ENCODE results near the gene KDM2B. TPM values are rescaled to one million over a fixed set of nuclear protein-coding genes. Genes with fewer than 3 reads are reported as not detected.

KDM2B gene
- total RNA-seq, 1 experiment from 2014 or later, result 39.1 TPM

DNA sequence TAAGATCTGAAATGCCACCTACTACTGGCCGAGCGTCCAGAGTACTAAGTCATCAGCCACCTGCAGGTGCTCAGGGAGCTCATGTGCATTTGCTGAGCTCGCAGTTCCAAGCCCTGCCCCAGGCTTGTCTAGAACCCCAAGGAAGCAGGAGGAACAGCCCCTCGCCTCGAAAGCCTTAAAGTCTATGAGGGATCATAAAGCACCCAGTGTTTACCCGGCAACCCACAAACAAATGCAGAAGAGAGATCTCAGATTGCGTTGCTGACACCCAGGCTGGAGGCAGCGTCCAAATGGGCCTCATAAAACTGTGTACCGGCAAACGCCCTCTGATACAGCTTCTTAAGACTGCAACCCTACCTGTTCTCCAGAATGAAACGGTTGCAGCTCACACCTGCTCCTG, 6.8 kb downstream of the KDM2B start:
- H3K27me3 ChIP-seq (ENCODE audit: low read length), result no peaks in the 10 kb centered on the region
- H3K4me3 ChIP-seq (ENCODE audit: low read length), result no peak overlapping the region
- no peaks in the 10 kb centered on the region for H4K20me1 ChIP-seq (ENCODE audit: insufficient read depth, low read depth, low read length)
- H3K9ac ChIP-seq (ENCODE audit: low read length), result no peak overlapping the region
- H2AFZ ChIP-seq (ENCODE audit: low read length), result no peak overlapping the region
- H3K9me2 ChIP-seq (replicated peaks; ENCODE audit: insufficient read depth, low read length), result no peaks in the 10 kb centered on the region
- H3K9me3 ChIP-seq (ENCODE audit: low read length), result no peaks in the 10 kb centered on the region
- H3K36me3 ChIP-seq (ENCODE audit: insufficient read depth, low read length), result no peaks in the 10 kb centered on the region
- H3K4me2 ChIP-seq (ENCODE audit: low read depth, low read length, poor library complexity, severe bottlenecking), result no peak overlapping the region
- peaks cover 20% of the 10 kb centered on the region for H3K4me1 ChIP-seq (ENCODE audit: low read length)
- H3K27ac ChIP-seq (ENCODE audit: low read length), result no peak overlapping the region
- DNase-seq, result no peak
- H3K79me2 ChIP-seq (ENCODE audit: low read length), result no peaks in the 10 kb centered on the region

DNA sequence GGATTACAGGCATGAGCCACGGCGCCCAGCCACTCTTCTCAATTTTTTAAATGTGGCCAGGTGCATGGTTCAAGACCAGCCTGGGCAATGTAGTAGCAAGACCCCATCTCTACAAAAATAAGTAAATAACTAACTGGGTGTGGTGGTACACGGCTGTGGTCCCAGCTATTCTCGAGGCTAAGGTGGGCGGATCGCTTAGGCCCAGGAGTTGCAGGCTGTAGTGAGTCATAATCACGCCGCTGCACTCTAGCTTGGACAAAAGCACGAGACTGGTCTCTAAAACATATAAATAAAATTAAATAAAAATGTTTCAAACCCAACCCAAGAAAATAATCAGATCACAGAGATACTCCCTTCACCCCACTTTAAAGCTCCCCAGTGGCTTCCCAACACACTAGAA, 8.9 kb downstream of the KDM2B start:
- H3K27ac ChIP-seq (ENCODE audit: low read length), result no peak overlapping the region
- H3K36me3 ChIP-seq (ENCODE audit: insufficient read depth, low read length), result no peaks in the 10 kb centered on the region
- no peaks in the 10 kb centered on the region for H4K20me1 ChIP-seq (ENCODE audit: insufficient read depth, low read depth, low read length)
- H3K4me1 ChIP-seq (ENCODE audit: low read length), result peaks cover 15% of the 10 kb centered on the region
- no peak overlapping the region for H3K4me3 ChIP-seq (ENCODE audit: low read length)
- no peak overlapping the region for H3K9ac ChIP-seq (ENCODE audit: low read length)
- no peak overlapping the region for H3K4me2 ChIP-seq (ENCODE audit: low read depth, low read length, poor library complexity, severe bottlenecking)
- H3K27me3 ChIP-seq (ENCODE audit: low read length), result no peaks in the 10 kb centered on the region
- H3K79me2 ChIP-seq (ENCODE audit: low read length), result no peaks in the 10 kb centered on the region
- no peaks in the 10 kb centered on the region for H3K9me3 ChIP-seq (ENCODE audit: low read length)
- no peak for DNase-seq
- H3K9me2 ChIP-seq (replicated peaks; ENCODE audit: insufficient read depth, low read length), result no peaks in the 10 kb centered on the region
- no peak overlapping the region for H2AFZ ChIP-seq (ENCODE audit: low read length)

DNA sequence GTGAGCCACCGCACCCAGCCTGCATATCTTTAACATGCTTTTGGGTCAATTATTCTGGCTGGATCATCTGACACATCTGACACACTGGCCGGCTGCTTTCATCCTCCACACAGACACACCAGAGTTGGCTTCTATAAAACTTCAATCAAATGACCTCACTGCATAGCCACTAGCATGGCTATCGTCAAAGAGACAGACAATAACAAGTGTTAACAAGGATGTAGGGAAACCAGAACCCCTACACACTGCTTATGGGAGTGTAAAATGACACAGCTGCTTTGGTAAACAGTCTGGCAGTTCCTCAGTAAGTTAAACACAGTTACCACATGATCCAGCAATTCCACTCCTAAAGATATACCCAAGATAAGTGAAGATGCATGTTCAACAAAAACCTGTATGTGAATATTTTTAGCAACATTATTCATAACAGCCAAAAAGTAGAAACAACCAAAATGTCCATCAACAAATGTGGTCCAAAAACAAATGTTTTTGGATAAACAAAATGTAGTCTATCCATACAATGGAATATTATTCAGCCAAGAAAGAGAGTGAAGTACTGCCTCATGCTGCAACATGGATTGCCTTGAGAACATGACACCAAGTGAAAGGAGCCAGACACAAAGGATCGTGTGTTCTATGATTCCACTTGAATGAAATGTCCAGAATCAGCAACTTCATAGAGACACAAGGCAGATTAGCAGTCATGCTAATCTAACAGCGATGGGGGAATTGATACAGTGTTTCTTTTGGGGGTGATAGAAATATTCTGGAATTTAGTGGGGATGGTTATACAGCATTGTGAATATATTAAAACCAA, 10.1 kb downstream of the KDM2B start:
- Histone ChIP-seq H3K27me3 (ENCODE audit: low read length) (no peaks in the 10 kb centered on the region), H3K4me1 (ENCODE audit: low read length) (peaks cover 15% of the 10 kb centered on the region)

DNA sequence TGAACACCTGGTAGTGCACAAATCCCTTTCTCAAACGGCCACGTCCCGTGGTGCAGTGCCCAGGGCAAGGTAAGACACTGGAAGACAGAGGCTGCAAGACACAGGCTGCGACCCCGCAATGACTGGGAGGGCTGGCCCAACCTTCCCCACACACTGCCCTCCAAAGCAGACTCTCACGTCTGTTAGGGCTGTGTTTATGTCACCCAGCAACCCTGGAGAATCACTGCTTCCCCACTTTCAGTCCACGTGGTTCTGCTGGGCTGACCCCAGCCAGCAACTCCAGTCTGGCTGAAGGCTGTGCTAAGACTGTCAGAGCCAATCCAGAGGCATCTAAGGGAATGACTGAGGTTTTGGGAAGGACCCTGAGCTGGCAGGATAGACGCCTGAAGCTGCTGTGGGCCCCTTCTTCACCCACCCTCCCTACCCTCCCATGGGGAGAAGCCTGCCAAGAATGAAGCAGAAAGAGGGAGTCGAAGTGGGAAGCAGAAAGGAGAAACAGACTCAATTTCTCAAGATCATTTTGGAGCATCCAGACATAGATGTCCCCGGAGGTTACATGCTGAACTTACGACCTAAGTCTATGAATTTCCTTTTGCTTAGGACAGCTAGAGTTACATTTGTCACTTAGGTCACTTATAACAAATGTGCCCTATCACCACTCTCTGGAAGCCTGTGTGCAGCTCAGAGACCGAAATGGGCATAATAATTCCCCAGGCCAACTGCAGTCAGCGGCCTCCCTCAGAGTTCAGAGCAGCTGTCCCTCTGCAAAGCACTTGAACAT, 11.7 kb downstream of the KDM2B start:
- Histone ChIP-seq H3K4me3 (ENCODE audit: low read length) (peak overlapping the region; percentile 34), H3K9me3 (ENCODE audit: low read length) (no peaks in the 10 kb centered on the region), H3K4me2 (ENCODE audit: low read depth, low read length, poor library complexity, severe bottlenecking) (peak overlapping the region; percentile 67), H2AFZ (ENCODE audit: low read length) (peak overlapping the region; percentile 85), H3K9me2 (replicated peaks; ENCODE audit: insufficient read depth, low read length) (no peaks in the 10 kb centered on the region), H3K27me3 (ENCODE audit: low read length) (no peaks in the 10 kb centered on the region), H3K27ac (ENCODE audit: low read length) (0 out of 2 replicates have a peak overlapping the region, but pooled peaks have one; percentile 9), H3K36me3 (ENCODE audit: insufficient read depth, low read length) (no peaks in the 10 kb centered on the region), H3K4me1 (ENCODE audit: low read length) (peaks cover 15% of the 10 kb centered on the region), H4K20me1 (ENCODE audit: insufficient read depth, low read depth, low read length) (no peaks in the 10 kb centered on the region), H3K9ac (ENCODE audit: low read length) (peak overlapping the region; percentile 46), H3K79me2 (ENCODE audit: low read length) (no peaks in the 10 kb centered on the region)
- peak; percentile 56 for DNase-seq

More for the DNA sequence above, 10.1 kb downstream of the KDM2B start:
- no peak for DNase-seq
- no peaks in the 10 kb centered on the region for H4K20me1 ChIP-seq (ENCODE audit: insufficient read depth, low read depth, low read length)
- H3K4me3 ChIP-seq (ENCODE audit: low read length), result no peak overlapping the region
- H3K27ac ChIP-seq (ENCODE audit: low read length), result no peak overlapping the region
- H3K36me3 ChIP-seq (ENCODE audit: insufficient read depth, low read length), result no peaks in the 10 kb centered on the region
- H3K79me2 ChIP-seq (ENCODE audit: low read length), result no peaks in the 10 kb centered on the region
- no peak overlapping the region for H2AFZ ChIP-seq (ENCODE audit: low read length)
- no peak overlapping the region for H3K4me2 ChIP-seq (ENCODE audit: low read depth, low read length, poor library complexity, severe bottlenecking)
- no peaks in the 10 kb centered on the region for H3K9me2 ChIP-seq (replicated peaks; ENCODE audit: insufficient read depth, low read length)
- no peaks in the 10 kb centered on the region for H3K9me3 ChIP-seq (ENCODE audit: low read length)
- no peak overlapping the region for H3K9ac ChIP-seq (ENCODE audit: low read length)

DNA sequence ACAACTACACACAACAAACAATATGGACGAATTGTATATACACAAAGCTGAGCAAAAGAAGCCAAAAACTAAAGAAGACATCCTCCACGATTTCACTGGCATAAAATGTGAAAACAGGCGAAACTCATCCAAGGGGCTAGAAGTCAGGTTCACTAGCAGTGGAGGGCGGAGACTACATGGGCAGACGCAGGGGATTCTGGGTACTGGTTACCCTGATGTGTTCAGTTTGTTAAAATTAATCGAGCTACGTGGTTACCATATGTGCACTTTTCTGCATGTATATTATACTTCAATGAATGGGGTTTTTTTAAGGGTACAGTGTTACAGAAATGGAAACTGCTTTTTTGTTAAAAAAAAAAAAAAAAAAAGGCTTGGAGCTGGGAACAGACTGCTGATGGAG, 12.3 kb downstream of the KDM2B start:
- Histone ChIP-seq H3K9ac (ENCODE audit: low read length) (peak overlapping the region; percentile 46), H3K4me2 (ENCODE audit: low read depth, low read length, poor library complexity, severe bottlenecking) (peak overlapping the region; percentile 67), H3K9me3 (ENCODE audit: low read length) (no peaks in the 10 kb centered on the region), H3K4me3 (ENCODE audit: low read length) (peak overlapping the region; percentile 34), H3K36me3 (ENCODE audit: insufficient read depth, low read length) (no peaks in the 10 kb centered on the region), H3K27me3 (ENCODE audit: low read length) (no peaks in the 10 kb centered on the region), H3K4me1 (ENCODE audit: low read length) (peaks cover 15% of the 10 kb centered on the region), H2AFZ (ENCODE audit: low read length) (peak overlapping the region; percentile 85), H3K27ac (ENCODE audit: low read length) (0 out of 2 replicates have a peak overlapping the region, but pooled peaks have one; percentile 9), H3K9me2 (replicated peaks; ENCODE audit: insufficient read depth, low read length) (no peaks in the 10 kb centered on the region), H3K79me2 (ENCODE audit: low read length) (no peaks in the 10 kb centered on the region), H4K20me1 (ENCODE audit: insufficient read depth, low read depth, low read length) (no peaks in the 10 kb centered on the region)
- peak; percentile 80 for DNase-seq

DNA sequence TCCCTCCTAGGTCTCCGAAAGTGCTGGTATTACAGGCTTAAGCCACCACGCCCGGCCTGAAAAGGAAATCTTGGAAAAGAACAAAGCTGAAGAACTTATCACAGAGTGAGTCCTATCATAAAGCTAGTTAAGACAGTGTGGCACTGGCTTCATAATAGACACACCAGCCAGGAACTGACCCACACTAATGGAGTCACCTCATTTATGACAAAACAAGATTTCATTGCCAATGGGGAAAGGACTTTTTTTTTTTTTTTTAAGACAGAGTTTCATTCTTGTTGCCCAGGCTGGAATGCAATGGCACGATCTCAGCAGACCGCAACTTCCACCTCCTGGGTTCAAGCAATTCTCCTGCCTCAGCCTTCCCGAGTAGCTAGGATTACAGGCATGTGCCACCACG, 15.7 kb downstream of the KDM2B start:
- H3K4me3 ChIP-seq (ENCODE audit: low read length), result no peak overlapping the region
- no peaks in the 10 kb centered on the region for H3K79me2 ChIP-seq (ENCODE audit: low read length)
- no peak overlapping the region for H3K27ac ChIP-seq (ENCODE audit: low read length)
- H3K9me3 ChIP-seq (ENCODE audit: low read length), result no peaks in the 10 kb centered on the region
- no peak overlapping the region for H3K9ac ChIP-seq (ENCODE audit: low read length)
- DNase-seq, result no peak
- H3K36me3 ChIP-seq (ENCODE audit: insufficient read depth, low read length), result no peaks in the 10 kb centered on the region
- no peaks in the 10 kb centered on the region for H3K27me3 ChIP-seq (ENCODE audit: low read length)
- H3K4me2 ChIP-seq (ENCODE audit: low read depth, low read length, poor library complexity, severe bottlenecking), result no peak overlapping the region
- peaks cover 33% of the 10 kb centered on the region for H3K4me1 ChIP-seq (ENCODE audit: low read length)
- H2AFZ ChIP-seq (ENCODE audit: low read length), result no peak overlapping the region
- H3K9me2 ChIP-seq (replicated peaks; ENCODE audit: insufficient read depth, low read length), result no peaks in the 10 kb centered on the region
- no peaks in the 10 kb centered on the region for H4K20me1 ChIP-seq (ENCODE audit: insufficient read depth, low read depth, low read length)

DNA sequence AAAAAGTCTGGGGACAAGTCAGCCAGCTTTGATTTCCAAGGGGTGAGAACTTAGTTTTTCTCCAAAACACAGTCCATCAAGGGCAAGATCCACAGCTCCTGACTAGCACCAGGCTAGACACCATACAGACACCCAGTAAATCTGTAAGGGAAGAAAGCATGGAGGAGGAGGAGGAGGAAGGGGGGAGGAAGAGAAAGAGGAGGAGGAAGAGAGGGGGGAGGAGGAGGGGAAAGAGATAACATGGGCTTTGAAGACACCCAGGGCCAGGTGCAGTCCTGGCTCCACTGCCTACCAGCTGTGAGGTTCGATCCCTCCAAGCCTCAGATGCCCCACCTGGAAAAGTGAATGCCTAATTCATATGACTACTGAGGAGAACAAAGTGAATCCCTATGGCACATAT, 18.3 kb downstream of the KDM2B start:
- H3K9me2 ChIP-seq (replicated peaks; ENCODE audit: insufficient read depth, low read length), result no peaks in the 10 kb centered on the region
- no peak overlapping the region for H3K9ac ChIP-seq (ENCODE audit: low read length)
- H3K27ac ChIP-seq (ENCODE audit: low read length), result no peak overlapping the region
- H3K4me2 ChIP-seq (ENCODE audit: low read depth, low read length, poor library complexity, severe bottlenecking), result no peak overlapping the region
- no peak overlapping the region for H3K4me3 ChIP-seq (ENCODE audit: low read length)
- DNase-seq, result no peak
- no peaks in the 10 kb centered on the region for H3K9me3 ChIP-seq (ENCODE audit: low read length)
- no peaks in the 10 kb centered on the region for H3K27me3 ChIP-seq (ENCODE audit: low read length)
- H4K20me1 ChIP-seq (ENCODE audit: insufficient read depth, low read depth, low read length), result no peaks in the 10 kb centered on the region
- H3K4me1 ChIP-seq (ENCODE audit: low read length), result peaks cover 20% of the 10 kb centered on the region
- no peaks in the 10 kb centered on the region for H3K79me2 ChIP-seq (ENCODE audit: low read length)
- no peak overlapping the region for H2AFZ ChIP-seq (ENCODE audit: low read length)
- no peaks in the 10 kb centered on the region for H3K36me3 ChIP-seq (ENCODE audit: insufficient read depth, low read length)

DNA sequence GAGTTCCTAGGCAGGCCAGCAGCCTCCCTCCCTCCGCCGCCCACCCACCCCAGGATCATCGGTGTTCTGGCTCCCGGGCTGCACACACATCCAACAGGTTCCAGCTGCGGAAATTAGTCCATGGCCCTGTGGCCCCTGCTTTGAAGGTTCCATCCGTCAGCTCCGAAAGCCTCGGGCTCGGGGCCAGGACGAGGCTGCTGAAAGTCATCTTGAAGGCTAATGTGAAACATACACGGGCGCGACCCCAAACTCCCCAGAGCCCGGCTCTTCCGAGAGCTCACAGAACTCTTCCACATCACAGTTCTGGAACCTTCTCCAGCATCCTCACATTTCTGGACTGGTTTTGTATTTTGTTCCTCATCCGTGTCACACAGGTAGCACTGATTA, 19.8 kb downstream of the KDM2B start:
- no peak for DNase-seq
- Histone ChIP-seq H3K27me3 (ENCODE audit: low read length) (no peaks in the 10 kb centered on the region), H3K4me1 (ENCODE audit: low read length) (peaks cover 20% of the 10 kb centered on the region), H3K9me2 (replicated peaks; ENCODE audit: insufficient read depth, low read length) (no peaks in the 10 kb centered on the region), H3K36me3 (ENCODE audit: insufficient read depth, low read length) (no peaks in the 10 kb centered on the region), H3K9ac (ENCODE audit: low read length) (peak overlapping the region; percentile 26), H3K4me3 (ENCODE audit: low read length) (no peak overlapping the region), H3K27ac (ENCODE audit: low read length) (no peak overlapping the region), H3K9me3 (ENCODE audit: low read length) (no peaks in the 10 kb centered on the region), H2AFZ (ENCODE audit: low read length) (no peak overlapping the region), H3K79me2 (ENCODE audit: low read length) (no peaks in the 10 kb centered on the region), H3K4me2 (ENCODE audit: low read depth, low read length, poor library complexity, severe bottlenecking) (peak overlapping the region; percentile 35), H4K20me1 (ENCODE audit: insufficient read depth, low read depth, low read length) (no peaks in the 10 kb centered on the region)

Data from Karpas-422 (cell line).